NCI-H2029 treated with DMSO at 0.1 percent for 48 hours (cell line): Measurements from ENCODE around the gene OR52B4.
"Not testable (repeated sequence)": the region's sequence is repeated elsewhere in the genome, so short reads cannot be mapped to it uniquely, and the experiment has no call there.

Experiments
- DNase-seq: peaks from one replicate; lab custom pipeline; 2025; lab: John Stamatoyannopoulos, UW

Gene OR52B4

GRCh38 chr11:4368286-4368685, at the start of gene OR52B4:
Gene OR52B4, minus strand, starts transcription at chr11:4368386. Its CDS starts 91 bp downstream, at chr11:4368295.
- no peak for DNase-seq

- no peak for DNase-seq
Measured at GRCh38 chr11:4416816-4417215, 48.6 kb upstream of the OR52B4 start.

- no peak for DNase-seq
Measured at GRCh38 chr11:4416306-4416705, 48.1 kb upstream of the OR52B4 start.

- DNase-seq: not testable (repeated sequence)
Measured at GRCh38 chr11:4406206-4406605, 38.0 kb upstream of the OR52B4 start.

GRCh38 chr11:4393858-4394223, 25.7 kb upstream of the OR52B4 start:
- no peak for DNase-seq

GRCh38 chr11:4393209-4393857, 25.1 kb upstream of the OR52B4 start, which contains the start of gene TRIM21:
Gene TRIM21, minus strand, starts transcription at chr11:4393702. Its CDS starts 3,293 bp downstream, at chr11:4390409.
- DNase-seq: peak; percentile 71

- no peak for DNase-seq
Measured at GRCh38 chr11:4388221-4388620, 20.0 kb upstream of the OR52B4 start.

- no peak for DNase-seq
Measured at GRCh38 chr11:4385978-4386740, 18.0 kb upstream of the OR52B4 start.

- no peak for DNase-seq
Measured at GRCh38 chr11:4381901-4382300, 13.7 kb upstream of the OR52B4 start.

GRCh38 chr11:4375431-4376140, 7.4 kb upstream of the OR52B4 start:
- DNase-seq: no peak

- no peak for DNase-seq
Measured at GRCh38 chr11:4370166-4370565, 2.0 kb upstream of the OR52B4 start.

GRCh38 chr11:4348142-4348541, 20.0 kb downstream of the OR52B4 start:
- not testable (repeated sequence) for DNase-seq

- DNase-seq: not testable (repeated sequence)
Measured at GRCh38 chr11:4345366-4345765, 22.8 kb downstream of the OR52B4 start.

GRCh38 chr11:4334356-4334755, 33.8 kb downstream of the OR52B4 start:
- not testable (repeated sequence) for DNase-seq
